BJ (cell line): ENCODE results near the gene SYNE1. TPM values are rescaled to one million over a fixed set of nuclear protein-coding genes. Genes with fewer than 3 reads are reported as not detected.

ENCODE experiments used
- CTCF ChIA-PET: fragments of 350-600 bp; formaldehyde crosslinking; extraction: SDS; loops from one replicate; lab custom pipeline; 2021; ENCODE audit warnings: antibody characterized with exemption, inconsistent platforms; lab: Yijun Ruan, JAX
- POLR2A ChIA-PET: fragments of 300-600 bp; sonication (Branson Sonifier 250); formaldehyde crosslinking; extraction: SDS; loops from one replicate; lab custom pipeline; 2021; ENCODE audit warnings: antibody characterized with exemption; lab: Charles Lee
- DNase-seq: peaks from one replicate; pipeline ENCODE4 v3.0.0-alpha.2; 2011; ENCODE audit warnings: low read depth
- H3K27me3 ChIP-seq: 2 replicates; pipeline ENCODE4 v1.6.0; 2011; ENCODE audit warnings: low read length; ENCODE audit not compliant: control insufficient read depth, insufficient read depth
- H3K36me3 ChIP-seq: 2 replicates; pipeline ENCODE4 v1.5.1; 2011; ENCODE audit warnings: low read length; ENCODE audit not compliant: control insufficient read depth, insufficient read depth
- H3K4me3 ChIP-seq: 2 replicates; pipeline ENCODE4 v1.5.1; 2011; ENCODE audit warnings: low read depth, mild to moderate bottlenecking, control low read depth, low read length
- CTCF ChIP-seq: IDR thresholded peaks from 2 replicates; pipeline ENCODE4 v1.5.1; 2011; ENCODE audit warnings: low read depth, mild to moderate bottlenecking, control low read depth, inconsistent platforms, low read length, moderate library complexity; ENCODE audit not compliant: insufficient read depth
- polyA plus RNA-seq: library from polyadenylated mRNA; depleted of rRNA; stranded (reverse); fragments of >200 nt; gene quantifications from 2 replicates; pipeline ENCODE4 v1.2.3, GENCODE V29; 2011

Gene SYNE1
- polyA plus RNA-seq, 1 experiment: 44.2 TPM

DNA sequence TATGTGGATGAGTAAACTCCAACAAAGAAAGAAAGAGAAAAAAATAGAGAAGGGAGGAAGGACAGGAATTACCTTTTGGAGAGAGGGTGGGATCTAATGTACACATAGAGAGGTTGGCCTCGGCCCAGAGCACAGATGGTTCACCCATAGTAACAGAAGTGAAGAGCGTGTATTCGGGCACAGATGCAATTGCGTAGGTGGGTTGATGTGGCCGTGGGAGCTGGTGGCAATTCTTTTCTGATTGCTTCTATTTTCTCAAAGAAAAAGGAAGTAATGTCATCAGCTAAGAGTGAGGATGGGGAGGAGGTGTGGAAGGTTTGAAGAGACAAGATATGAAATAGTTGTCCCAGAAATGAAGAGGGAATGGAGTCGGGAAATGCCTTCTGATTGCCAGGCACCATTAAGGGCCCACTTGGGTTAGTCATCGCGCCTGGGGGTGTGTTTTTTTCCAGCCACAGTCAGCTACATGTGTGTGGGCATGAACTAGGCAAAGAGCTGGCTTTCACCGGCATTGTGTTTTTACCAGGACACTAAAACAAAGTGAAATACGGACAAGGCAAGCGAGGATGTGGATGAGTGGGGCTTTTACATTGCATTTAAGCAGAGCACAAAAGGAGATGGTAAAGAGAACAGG, 158.7 kb downstream of the SYNE1 start:
- Histone ChIP-seq H3K4me3 (no peak overlapping the region), H3K36me3 (no peaks in the 10 kb centered on the region), H3K27me3 (no peaks in the 10 kb centered on the region)
- CTCF ChIA-PET: interaction anchor here (0.8 to 1.1 kb wide), 2 partner anchors 79 to 169 kb away, joined by 3 to 4 read pairs; no protein-coding TSS in a partner anchor
- POLR2A ChIA-PET: no interaction called here
- no peak for DNase-seq
- no peak for TF ChIP-seq CTCF

DNA sequence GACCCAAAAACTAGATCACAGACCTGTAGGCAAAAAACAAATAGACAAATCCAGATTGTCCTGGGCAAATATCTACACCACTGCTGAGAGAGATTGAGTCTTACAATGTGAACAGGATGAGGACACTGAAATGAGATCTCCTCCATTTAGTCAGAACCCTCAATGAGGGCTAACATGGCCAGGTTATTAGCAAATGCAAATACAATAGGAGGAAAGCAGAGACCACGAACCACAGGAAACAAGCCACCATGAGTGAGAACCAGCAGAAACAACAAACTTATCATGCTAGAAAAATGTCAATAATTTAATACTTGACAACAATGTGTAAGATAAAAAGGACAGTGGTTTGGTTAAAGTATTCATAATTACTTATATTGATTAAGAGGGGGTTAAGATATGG, 162.8 kb downstream of the SYNE1 start:
- CTCF ChIA-PET: interaction anchor here (1.4 kb wide), 1 partner anchor 9 kb away, joined by 3 read pairs; no protein-coding TSS in a partner anchor
- Histone ChIP-seq H3K36me3 (no peaks in the 10 kb centered on the region), H3K4me3 (no peak overlapping the region), H3K27me3 (no peaks in the 10 kb centered on the region)
- DNase-seq: no peak
- POLR2A ChIA-PET: no interaction called here
- TF ChIP-seq CTCF: no peak

DNA sequence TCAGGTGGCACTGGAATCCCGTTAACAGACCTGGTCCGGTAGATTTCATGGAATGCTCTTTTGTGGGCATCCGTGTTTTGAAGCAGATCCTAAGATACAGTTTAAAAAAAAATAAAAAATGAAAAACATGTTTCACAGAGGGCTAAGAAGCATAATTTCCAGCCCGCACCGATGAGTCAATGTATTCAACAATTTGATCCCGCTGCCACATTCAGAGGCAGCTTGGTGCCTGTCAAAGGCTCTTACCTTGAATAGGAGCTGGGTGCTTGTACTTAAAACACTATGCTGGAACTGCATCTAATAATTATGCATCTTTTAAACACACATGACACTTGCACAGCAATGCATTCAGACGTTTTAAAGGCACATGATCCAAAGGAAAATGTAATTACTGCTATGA, 164.8 kb downstream of the SYNE1 start:
- DNase-seq: no peak
- H3K27me3 ChIP-seq: no peaks in the 10 kb centered on the region
- ChIA-PET POLR2A (no interaction called here), CTCF (interaction anchor here (1.0 to 1.9 kb wide), 4 partner anchors 12 to 81 kb away, joined by 3 to 8 read pairs (median 4); no protein-coding TSS in a partner anchor)
- H3K4me3 ChIP-seq: no peak overlapping the region
- no peaks in the 10 kb centered on the region for H3K36me3 ChIP-seq
- no peak for TF ChIP-seq CTCF

DNA sequence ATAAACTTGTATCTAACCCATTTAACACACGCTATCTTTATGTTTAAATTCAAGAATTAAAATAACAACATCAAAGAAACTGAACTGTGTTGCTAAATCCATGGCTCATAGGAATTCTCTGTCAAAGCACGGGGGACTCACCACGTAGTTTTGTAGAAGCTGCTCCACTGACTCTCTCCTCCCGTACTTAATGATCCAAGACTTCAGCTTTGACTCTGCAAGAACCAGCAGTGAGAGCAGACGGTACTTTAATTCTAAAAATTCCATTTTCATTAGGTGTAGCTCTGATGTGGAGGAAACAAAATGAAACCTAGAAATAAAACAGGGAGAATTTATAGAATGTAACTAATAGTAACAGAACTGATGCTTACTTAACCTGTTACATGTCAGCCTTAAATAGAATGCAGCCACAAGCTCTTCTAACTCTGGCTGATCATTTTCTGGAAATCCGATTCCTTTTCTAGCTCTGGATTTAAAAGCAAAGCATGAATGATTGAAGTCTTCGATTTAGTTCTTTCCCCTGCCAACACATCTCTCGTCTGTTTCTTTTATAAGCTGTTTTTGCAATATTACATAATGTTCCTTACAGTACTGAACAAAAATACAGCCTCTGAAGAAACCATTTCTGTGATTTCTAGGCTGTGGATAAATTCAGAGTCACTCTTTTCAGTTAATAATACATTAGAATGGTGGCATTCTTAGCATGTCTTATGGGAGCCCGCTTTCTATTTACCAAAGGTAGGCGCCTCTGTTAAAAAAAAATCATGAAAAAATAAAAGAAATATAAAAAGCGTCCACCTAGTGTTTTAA, 165.5 kb downstream of the SYNE1 start:
- CTCF ChIA-PET: interaction anchor here (1.2 to 1.9 kb wide), 3 partner anchors 12 to 81 kb away, joined by 4 to 8 read pairs (median 4); no protein-coding TSS in a partner anchor
- Histone ChIP-seq H3K36me3 (no peaks in the 10 kb centered on the region), H3K4me3 (peak overlapping the region; percentile 17; the same call in 1 of the 2 replicates), H3K27me3 (no peaks in the 10 kb centered on the region)
- no peak for TF ChIP-seq CTCF
- no peak for DNase-seq
- POLR2A ChIA-PET: interaction anchor here (0.6 kb wide), 2 partner anchors 91 to 1362 kb away, joined by 3 to 6 read pairs; no protein-coding TSS in a partner anchor

- POLR2A ChIA-PET: no interaction called here
- Histone ChIP-seq H3K4me3 (no peak overlapping the region), H3K27me3 (no peaks in the 10 kb centered on the region), H3K36me3 (no peaks in the 10 kb centered on the region)
- no peak for DNase-seq
- no peak for TF ChIP-seq CTCF
- CTCF ChIA-PET: no interaction called here
Observed at GRCh38 chr6:152463164-152463563, 174.0 kb downstream of the SYNE1 start.
